Measurements from ENCODE around the gene RNU6-1.

The RNU6-1 gene

GRCh38 chr15:67801142-67801541, 38.7 kb downstream of the RNU6-1 start:
- TF ChIP-seq SP7 (tag by site-specific recombination; IDR thresholded peaks at IDR 0.05) (no peak), SCRT2 (tag by site-specific recombination; IDR thresholded peaks at IDR 0.05) (peak; percentile 85)
- CTCF ChIA-PET = no interaction called here
- Histone ChIP-seq H3K27ac (ENCODE audit: extremely low read depth, low read depth, low read length) (no peak overlapping the region), H3K4me3 (ENCODE audit: low read depth, low read length) (no peak overlapping the region), H3K9me3 (ENCODE audit: control insufficient read depth, insufficient read depth, low read depth, low read length) (no peaks in the 10 kb centered on the region), H3K36me3 (ENCODE audit: control insufficient read depth in 2 of 2, insufficient read depth in 1 of 2, low read length in 2 of 2) (no peaks in the 10 kb centered on the region), H3K4me1 (ENCODE audit: control insufficient read depth, insufficient read depth, low read length) (no peaks in the 10 kb centered on the region)
- POLR2A ChIA-PET = no interaction called here

DNA sequence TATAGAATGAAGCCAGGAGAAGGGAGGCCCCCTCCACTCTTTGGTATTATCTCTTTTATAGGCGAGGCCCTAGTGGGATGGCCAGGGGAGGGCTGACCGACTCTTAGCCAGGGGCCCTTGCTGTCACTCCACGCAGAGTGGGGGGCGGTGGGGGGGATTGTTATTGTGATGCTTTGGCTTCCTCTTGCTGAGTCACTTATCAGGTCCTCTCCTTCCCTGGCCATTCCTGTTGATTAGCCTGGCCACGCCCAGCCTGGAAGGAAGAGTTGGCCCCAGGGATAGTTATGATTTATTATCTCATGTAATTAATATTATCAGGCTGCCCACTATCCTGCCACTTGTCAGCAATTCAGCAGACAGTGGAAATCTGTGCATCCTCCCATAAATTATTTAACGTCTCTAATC, 40.0 kb downstream of the RNU6-1 start:
- no peak overlapping the region for H3K27ac ChIP-seq (ENCODE audit: extremely low read depth, low read depth, low read length)

DNA sequence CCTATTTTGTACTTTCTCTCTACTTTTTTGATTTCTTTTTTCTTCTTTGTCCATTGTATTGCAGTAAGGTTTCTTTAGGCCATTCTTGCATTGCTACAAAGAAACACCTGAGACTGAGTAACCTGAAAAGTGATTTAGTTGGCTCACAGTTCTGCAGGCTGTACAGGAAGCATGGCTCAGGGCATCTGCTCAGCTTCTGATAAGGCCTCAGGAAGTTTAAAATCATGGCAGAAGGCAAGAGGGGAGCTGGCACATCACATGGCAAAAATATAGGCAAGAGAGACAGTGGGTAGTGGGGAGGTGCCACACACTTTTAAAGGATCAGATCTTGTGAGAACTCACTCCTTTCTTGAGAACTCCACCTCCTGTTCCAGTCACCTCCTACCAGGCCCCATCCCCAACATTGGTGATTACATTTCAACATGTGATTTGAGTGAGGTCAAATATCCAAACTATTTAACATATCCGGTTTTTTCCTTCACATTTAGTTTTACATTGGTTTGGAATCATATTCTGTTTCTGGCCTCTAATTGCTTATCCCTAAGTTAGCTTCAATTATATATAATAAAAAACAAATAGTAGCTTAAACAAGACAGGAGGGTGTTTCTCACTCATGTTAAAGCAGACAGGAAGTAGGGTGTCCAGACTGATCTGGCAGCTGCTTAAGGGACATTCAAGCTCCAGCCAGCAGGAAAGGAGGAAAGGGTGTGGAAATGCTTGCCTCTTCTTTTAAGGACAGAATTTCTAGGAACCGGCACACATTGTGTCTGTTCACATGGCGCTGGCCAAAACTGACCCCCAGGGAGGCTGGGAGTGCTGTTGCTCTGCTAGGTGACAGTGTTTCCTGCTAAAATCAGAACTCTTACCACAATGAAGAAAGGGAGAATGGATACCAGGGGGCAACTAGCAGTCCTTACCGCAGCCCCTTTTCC, 43.4 kb downstream of the RNU6-1 start:
- H3K9me3 ChIP-seq (ENCODE audit: control insufficient read depth, insufficient read depth, low read depth, low read length) = no peaks in the 10 kb centered on the region; the same call in 1 of the 2 replicates
- POLR2A ChIA-PET = no interaction called here
- H3K27ac ChIP-seq (ENCODE audit: extremely low read depth, low read depth, low read length) = no peak overlapping the region
- H3K36me3 ChIP-seq (ENCODE audit: control insufficient read depth in 2 of 2, insufficient read depth in 1 of 2, low read length in 2 of 2) = no peaks in the 10 kb centered on the region
- H3K4me3 ChIP-seq (ENCODE audit: low read depth, low read length) = no peak overlapping the region
- peaks cover 19% of the 10 kb centered on the region for H3K4me1 ChIP-seq (ENCODE audit: control insufficient read depth, insufficient read depth, low read length)
- CTCF ChIA-PET = interaction anchor here (1.0 kb wide), 1 partner anchor 40 kb away, joined by 4 read pairs; no protein-coding TSS in a partner anchor
- TF ChIP-seq ZNF561 (tag by site-specific recombination; IDR thresholded peaks at IDR 0.05; ENCODE audit: borderline replicate concordance) (no peak), ZNF707 (tag by site-specific recombination; IDR thresholded peaks at IDR 0.05) (peak; percentile 64; the same call in 1 of the 2 replicates), HOXD13 (CRISPR knock-in tag; IDR thresholded peaks at IDR 0.05; ENCODE audit: borderline replicate concordance) (no peak), ZNF274 (IDR thresholded peaks at IDR 0.05; ENCODE audit: low read length) (no peak), ZNF274 (tag by site-specific recombination; IDR thresholded peaks at IDR 0.05; ENCODE audit: borderline replicate concordance) (peak; percentile 92; the same call in 1 of the 2 replicates), PRDM6 (tag by site-specific recombination; IDR thresholded peaks at IDR 0.05) (no peak), GFI1B (tag by site-specific recombination; IDR thresholded peaks at IDR 0.05) (no peak)
- TF ChIP-seq, protein P1, sequence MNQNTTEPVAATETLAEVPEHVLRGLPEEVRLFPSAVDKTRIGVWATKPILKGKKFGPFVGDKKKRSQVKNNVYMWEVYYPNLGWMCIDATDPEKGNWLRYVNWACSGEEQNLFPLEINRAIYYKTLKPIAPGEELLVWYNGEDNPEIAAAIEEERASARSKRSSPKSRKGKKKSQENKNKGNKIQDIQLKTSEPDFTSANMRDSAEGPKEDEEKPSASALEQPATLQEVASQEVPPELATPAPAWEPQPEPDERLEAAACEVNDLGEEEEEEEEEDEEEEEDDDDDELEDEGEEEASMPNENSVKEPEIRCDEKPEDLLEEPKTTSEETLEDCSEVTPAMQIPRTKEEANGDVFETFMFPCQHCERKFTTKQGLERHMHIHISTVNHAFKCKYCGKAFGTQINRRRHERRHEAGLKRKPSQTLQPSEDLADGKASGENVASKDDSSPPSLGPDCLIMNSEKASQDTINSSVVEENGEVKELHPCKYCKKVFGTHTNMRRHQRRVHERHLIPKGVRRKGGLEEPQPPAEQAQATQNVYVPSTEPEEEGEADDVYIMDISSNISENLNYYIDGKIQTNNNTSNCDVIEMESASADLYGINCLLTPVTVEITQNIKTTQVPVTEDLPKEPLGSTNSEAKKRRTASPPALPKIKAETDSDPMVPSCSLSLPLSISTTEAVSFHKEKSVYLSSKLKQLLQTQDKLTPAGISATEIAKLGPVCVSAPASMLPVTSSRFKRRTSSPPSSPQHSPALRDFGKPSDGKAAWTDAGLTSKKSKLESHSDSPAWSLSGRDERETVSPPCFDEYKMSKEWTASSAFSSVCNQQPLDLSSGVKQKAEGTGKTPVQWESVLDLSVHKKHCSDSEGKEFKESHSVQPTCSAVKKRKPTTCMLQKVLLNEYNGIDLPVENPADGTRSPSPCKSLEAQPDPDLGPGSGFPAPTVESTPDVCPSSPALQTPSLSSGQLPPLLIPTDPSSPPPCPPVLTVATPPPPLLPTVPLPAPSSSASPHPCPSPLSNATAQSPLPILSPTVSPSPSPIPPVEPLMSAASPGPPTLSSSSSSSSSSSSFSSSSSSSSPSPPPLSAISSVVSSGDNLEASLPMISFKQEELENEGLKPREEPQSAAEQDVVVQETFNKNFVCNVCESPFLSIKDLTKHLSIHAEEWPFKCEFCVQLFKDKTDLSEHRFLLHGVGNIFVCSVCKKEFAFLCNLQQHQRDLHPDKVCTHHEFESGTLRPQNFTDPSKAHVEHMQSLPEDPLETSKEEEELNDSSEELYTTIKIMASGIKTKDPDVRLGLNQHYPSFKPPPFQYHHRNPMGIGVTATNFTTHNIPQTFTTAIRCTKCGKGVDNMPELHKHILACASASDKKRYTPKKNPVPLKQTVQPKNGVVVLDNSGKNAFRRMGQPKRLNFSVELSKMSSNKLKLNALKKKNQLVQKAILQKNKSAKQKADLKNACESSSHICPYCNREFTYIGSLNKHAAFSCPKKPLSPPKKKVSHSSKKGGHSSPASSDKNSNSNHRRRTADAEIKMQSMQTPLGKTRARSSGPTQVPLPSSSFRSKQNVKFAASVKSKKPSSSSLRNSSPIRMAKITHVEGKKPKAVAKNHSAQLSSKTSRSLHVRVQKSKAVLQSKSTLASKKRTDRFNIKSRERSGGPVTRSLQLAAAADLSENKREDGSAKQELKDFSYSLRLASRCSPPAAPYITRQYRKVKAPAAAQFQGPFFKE (tag by site-specific recombination; IDR thresholded peaks at IDR 0.05; ENCODE audit: borderline replicate concordance) = no peak

More for the DNA sequence above, 40.0 kb downstream of the RNU6-1 start:
- H3K9me3 ChIP-seq (ENCODE audit: control insufficient read depth, insufficient read depth, low read depth, low read length) = no peaks in the 10 kb centered on the region; the same call in 1 of the 2 replicates
- no peaks in the 10 kb centered on the region for H3K36me3 ChIP-seq (ENCODE audit: control insufficient read depth in 2 of 2, insufficient read depth in 1 of 2, low read length in 2 of 2)
- H3K4me1 ChIP-seq (ENCODE audit: control insufficient read depth, insufficient read depth, low read length) = no peaks in the 10 kb centered on the region
- ChIA-PET POLR2A (no interaction called here), CTCF (interaction anchor here (0.6 kb wide), 1 partner anchor 870 kb away, joined by 4 read pairs; no protein-coding TSS in a partner anchor)
- H3K4me3 ChIP-seq (ENCODE audit: low read depth, low read length) = no peak overlapping the region
- TF ChIP-seq, protein P2, sequence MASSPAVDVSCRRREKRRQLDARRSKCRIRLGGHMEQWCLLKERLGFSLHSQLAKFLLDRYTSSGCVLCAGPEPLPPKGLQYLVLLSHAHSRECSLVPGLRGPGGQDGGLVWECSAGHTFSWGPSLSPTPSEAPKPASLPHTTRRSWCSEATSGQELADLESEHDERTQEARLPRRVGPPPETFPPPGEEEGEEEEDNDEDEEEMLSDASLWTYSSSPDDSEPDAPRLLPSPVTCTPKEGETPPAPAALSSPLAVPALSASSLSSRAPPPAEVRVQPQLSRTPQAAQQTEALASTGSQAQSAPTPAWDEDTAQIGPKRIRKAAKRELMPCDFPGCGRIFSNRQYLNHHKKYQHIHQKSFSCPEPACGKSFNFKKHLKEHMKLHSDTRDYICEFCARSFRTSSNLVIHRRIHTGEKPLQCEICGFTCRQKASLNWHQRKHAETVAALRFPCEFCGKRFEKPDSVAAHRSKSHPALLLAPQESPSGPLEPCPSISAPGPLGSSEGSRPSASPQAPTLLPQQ (tag by site-specific recombination; IDR thresholded peaks at IDR 0.05) = 0 out of 2 replicates have a peak, but pooled peaks have one; percentile 4
- TF ChIP-seq ZNF350 (tag by site-specific recombination; IDR thresholded peaks at IDR 0.05) (no peak), ZNF140 (tag by site-specific recombination; IDR thresholded peaks at IDR 0.05) (no peak), ZIC2 (tag by site-specific recombination; IDR thresholded peaks at IDR 0.05) (peak; percentile 96), ZSCAN16 (tag by site-specific recombination; IDR thresholded peaks at IDR 0.05) (no peak), KLF1 (tag by site-specific recombination; IDR thresholded peaks at IDR 0.05) (peak; percentile 24; the same call in 1 of the 2 replicates), ZNF433 (tag by site-specific recombination; IDR thresholded peaks at IDR 0.05; ENCODE audit: low read depth) (no peak), GLIS1 (tag by site-specific recombination; IDR thresholded peaks at IDR 0.05) (peak; percentile 73), ZNF398 (tag by site-specific recombination; IDR thresholded peaks at IDR 0.05) (peak; percentile 83), GLI2 (tag by site-specific recombination; IDR thresholded peaks at IDR 0.05; ENCODE audit: borderline replicate concordance, low read depth) (no peak), EGR2 (tag by site-specific recombination; IDR thresholded peaks at IDR 0.05; ENCODE audit: low read depth) (0 out of 2 replicates have a peak, but pooled peaks have one; percentile 9)

Measured in HEK293 (cell line).